HG02938 (cell line): Measurements from ENCODE around the gene B4GALT5.

Source experiments
- ATAC-seq: cut with Tn5 transposase; IDR thresholded peaks from one replicate; pipeline ENCODE4 v1.9.1; 2021; ENCODE audit warnings: mild to moderate bottlenecking, moderate library complexity; ENCODE audit not compliant: unreplicated experiment

The B4GALT5 gene

GRCh38 chr20:49659056-49659455 is 54.6 kb downstream of the B4GALT5 start:
- no peak for ATAC-seq

GRCh38 chr20:49658508-49658907 is 55.2 kb downstream of the B4GALT5 start:
- ATAC-seq, result no peak

GRCh38 chr20:49657118-49657901 is 56.4 kb downstream of the B4GALT5 start:
- no peak for ATAC-seq

- no peak for ATAC-seq
Measured at GRCh38 chr20:49656304-49656703, 57.4 kb downstream of the B4GALT5 start.

GRCh38 chr20:49653925-49654434 is 59.7 kb downstream of the B4GALT5 start:
- no peak for ATAC-seq

- ATAC-seq, result no peak
Measured at GRCh38 chr20:49649672-49650071, 64.0 kb downstream of the B4GALT5 start.

- ATAC-seq, result no peak
Measured at GRCh38 chr20:49647550-49647949, 66.1 kb downstream of the B4GALT5 start.

- ATAC-seq, result no peak
Measured at GRCh38 chr20:49646528-49646927, 67.2 kb downstream of the B4GALT5 start.

- ATAC-seq, result no peak
Measured at GRCh38 chr20:49646126-49646525, 67.6 kb downstream of the B4GALT5 start.

GRCh38 chr20:49644980-49645565 is 68.6 kb downstream of the B4GALT5 start:
- no peak for ATAC-seq

- no peak for ATAC-seq
Measured at GRCh38 chr20:49642816-49643215, 70.9 kb downstream of the B4GALT5 start.

- no peak for ATAC-seq
Measured at GRCh38 chr20:49641683-49642656, 71.7 kb downstream of the B4GALT5 start.

- no peak for ATAC-seq
Measured at GRCh38 chr20:49637046-49637637, 76.5 kb downstream of the B4GALT5 start.

GRCh38 chr20:49636447-49636846 is 77.2 kb downstream of the B4GALT5 start:
- no peak for ATAC-seq

GRCh38 chr20:49635866-49636265 is 77.8 kb downstream of the B4GALT5 start:
- ATAC-seq, result no peak

- no peak for ATAC-seq
Measured at GRCh38 chr20:49635166-49635565, 78.5 kb downstream of the B4GALT5 start.

GRCh38 chr20:49634116-49634515 is 79.6 kb downstream of the B4GALT5 start:
- ATAC-seq, result no peak

- ATAC-seq, result no peak
Measured at GRCh38 chr20:49633643-49634042, 80.0 kb downstream of the B4GALT5 start.

GRCh38 chr20:49633023-49633422 is 80.7 kb downstream of the B4GALT5 start:
- ATAC-seq, result no peak

- ATAC-seq, result no peak
Measured at GRCh38 chr20:49631856-49632418, 81.7 kb downstream of the B4GALT5 start.
